Activated CD4-positive, alpha-beta T cell treated with anti-CD3 and anti-CD28 coated beads, Interleukin-2, Interleukin-4, amounts not matched to agents 100 ng/mL and 50 ng/mL, durations not matched to agents 16 hours and 8 hours (primary cell): ENCODE data around the gene MYF6.

ENCODE experiments used
- DNase-seq: peaks from one replicate; pipeline ENCODE4 v3.0.0-alpha.2; 2020; ENCODE audit warnings: low spot score

The MYF6 gene

DNA sequence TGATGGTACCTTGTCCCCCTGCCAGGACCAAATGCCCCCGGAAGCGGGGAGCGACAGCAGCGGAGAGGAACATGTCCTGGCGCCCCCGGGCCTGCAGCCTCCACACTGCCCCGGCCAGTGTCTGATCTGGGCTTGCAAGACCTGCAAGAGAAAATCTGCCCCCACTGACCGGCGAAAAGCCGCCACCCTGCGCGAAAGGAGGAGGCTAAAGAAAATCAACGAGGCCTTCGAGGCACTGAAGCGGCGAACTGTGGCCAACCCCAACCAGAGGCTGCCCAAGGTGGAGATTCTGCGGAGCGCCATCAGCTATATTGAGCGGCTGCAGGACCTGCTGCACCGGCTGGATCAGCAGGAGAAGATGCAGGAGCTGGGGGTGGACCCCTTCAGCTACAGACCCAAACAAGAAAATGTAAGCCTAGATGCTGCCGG is 410 bp downstream of the MYF6 start:
- DNase-seq = no peak

DNA sequence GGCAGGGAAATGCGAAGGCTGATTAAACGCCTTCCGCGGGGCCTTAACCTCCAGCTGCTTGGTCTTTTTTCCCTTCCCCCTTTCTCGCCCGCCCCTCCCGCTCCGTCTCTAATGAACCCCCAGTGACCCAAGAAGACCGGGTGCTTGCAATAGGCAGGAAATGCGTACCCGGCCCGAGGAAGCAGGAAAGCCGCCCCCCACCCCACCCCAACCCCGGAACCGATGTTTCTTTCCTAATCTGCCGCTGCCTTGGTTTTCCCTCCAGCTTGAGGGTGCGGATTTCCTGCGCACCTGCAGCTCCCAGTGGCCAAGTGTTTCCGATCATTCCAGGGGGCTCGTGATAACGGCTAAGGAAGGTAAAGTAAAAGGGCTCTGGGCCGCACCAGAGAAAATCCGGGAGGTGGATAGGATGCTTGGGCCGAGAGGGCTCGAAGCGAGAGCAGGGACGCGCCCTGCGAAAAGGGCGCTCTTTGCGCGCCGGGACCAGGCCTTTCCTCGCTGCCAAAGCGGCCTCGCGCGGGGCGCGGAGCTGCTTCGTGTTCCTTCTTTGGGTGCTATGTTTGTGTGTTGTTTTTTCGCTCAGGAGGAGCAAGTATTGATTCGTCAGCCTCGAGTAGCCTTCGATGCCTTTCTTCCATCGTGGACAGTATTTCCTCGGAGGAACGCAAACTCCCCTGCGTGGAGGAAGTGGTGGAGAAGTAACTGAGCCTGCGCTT is 983 bp downstream of the MYF6 start:
- no peak for DNase-seq

DNA sequence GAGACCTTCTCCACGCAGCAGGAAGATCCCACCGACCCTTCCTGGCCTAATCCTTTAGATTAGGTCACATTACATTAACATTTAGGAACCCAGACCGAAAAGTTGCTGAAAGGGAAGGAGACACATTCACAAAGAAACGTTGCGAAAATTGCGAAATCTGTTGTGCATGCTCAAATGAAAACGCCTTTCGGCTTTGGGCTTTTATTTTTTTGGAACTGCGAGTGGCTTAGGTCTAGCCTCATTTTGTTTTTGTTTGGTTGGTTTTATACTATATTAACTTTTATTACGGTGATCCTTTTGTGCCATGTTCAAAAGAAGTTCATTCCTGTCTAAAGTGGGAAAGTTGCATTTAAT is 1.5 kb downstream of the MYF6 start:
- DNase-seq = no peak

DNA sequence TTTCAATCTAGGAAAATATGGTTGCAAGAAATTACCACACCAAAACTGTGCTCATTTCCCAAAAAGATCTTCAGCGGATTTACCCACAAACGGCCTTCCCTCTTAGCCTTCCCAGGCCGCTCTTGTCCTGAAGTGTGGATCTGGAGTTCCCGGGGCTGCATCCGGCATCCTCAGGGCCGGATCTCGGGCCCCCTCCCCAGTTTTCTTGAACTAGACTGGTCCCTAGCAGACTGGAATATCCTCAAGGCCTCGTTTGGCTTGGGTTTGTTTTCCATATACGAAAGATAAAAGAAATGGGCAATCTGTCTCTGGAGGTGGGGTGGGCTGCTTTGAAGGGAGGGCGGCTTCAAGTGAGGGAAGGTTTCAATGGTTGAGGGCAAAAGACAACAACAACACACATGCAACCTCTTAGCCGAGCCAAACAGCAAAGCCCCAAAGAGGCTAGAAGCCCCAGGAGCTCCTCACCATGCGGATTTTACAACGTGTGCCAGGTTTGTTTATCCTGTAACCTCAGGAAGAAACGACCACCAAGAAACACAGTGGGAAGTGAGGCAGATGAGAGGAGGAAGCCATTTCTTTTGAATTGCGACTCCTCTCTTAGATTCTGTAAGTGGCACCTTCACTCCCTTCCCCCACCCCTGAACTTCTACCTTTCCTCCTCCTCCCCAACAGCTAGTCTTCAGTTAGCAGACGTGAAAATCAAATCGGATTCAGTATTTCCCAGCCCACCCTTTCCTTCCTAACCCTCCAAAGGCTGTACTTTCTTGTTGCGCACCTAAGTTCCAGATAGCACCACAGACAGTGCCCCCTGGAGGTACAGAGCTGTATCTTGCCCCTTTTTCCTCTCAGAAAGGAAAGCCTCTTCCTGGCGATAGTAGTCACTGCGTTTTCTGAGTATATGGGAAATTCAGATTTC is 2.6 kb downstream of the MYF6 start:
- peak; percentile 2 for DNase-seq

DNA sequence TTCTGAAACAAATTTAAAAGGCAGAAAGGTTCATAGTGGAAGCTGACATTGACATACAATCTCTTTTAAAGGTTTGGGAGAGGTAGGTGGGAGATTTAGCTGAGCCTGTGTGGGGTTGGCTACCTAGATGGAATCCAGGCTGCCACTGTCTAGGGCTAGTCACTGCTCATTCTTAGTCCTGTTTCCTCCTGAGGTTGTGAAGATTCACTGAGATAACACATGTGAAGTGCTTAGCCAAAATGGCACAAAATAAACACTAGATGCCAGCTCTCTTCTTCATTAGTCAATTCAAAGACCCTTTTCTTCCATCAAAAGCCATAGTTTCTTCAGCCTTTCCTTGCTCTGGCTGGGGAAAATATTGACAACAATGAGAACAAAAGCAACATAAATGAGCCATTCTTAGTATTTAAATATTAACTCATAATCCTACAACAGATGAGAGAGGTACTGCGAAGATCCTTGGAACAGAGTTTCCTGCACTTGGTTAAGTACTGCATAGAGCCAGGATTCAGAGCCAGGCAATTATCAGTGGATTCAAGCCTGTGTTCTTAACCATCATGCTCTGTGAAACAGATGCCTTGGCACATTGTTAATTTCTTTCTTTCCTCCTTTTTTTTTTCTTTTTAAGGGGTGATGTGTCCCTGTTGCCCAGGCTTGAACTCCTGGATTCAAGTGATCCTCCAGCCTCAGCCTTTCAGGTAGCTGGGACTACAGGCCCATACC is 3.5 kb downstream of the MYF6 start:
- DNase-seq = no peak

DNA sequence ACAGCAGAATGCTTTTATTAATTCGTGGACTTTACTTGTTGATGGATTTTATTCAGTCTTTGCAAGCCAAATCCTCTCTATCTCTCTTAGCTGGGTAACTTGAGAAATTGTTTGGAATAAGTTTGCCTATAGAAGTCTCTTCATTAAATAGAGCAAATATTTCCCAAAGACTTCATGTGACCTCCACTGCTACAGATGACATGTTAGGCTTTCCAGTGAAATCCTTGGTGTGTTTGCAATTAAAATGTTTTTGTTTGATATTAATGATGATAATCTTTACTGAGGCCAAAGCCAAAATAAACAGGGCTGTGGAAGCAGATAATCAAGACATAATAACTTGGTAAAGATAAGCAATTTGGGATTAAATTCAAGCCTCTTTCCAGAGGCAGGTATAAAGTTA is 4.4 kb downstream of the MYF6 start:
- no peak for DNase-seq

DNA sequence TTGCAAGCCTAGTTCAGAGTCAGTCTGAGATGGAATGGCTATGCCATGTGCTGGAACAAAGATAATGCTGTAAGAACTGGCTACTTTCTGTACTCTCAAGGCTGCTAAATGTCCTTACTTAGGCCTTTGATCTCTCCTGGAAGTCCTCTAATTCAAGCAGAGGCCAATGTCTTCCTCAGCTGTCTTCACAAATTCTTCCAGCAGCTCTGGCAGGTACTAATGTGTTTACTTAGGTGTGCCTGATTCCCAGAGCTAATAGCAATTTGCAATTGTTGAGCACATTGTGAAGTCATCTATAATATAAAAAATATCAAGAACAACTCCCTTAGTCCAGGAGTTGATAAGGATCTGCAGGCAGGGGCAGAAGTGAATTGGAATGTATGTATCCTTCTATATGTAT is 5.4 kb downstream of the MYF6 start:
- no peak for DNase-seq

DNA sequence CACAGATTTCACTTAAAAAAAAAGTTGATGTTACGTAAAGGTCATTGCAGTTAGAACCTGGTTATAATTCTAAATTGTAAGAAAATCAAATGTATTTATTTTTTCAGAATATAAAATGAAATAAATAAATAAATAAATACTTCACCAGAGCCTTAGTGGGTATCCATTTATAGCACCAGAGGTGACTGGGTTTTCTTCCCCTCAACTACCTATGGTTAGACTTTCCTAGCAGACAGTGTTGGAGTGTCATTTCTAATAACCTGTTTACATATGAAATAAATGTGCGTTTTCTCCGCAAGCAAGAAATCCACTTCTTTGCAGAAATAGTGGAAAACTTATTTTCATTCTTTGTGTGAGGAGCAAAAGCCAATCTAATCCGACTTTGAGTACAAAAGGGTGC is 6.0 kb downstream of the MYF6 start:
- no peak for DNase-seq

DNA sequence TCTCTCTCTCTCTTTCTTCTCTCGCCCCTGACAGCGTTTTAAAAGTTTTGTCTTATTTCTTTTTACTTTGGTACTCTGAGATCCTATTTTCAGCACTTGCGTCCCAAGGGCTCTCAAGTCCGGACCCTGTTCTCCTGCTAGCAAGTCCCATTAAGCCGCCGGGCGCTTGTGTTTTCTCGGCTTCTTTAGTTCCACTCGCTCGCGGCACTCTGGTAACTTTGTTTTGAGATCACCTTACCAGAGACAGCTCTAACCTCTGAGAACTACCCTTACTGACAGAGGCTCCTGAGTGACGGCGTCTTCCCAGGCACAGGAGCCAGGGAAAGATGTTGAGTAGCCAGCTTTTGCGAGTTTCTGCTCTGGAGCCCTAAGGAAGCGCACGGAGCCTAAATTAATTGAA is 6.6 kb downstream of the MYF6 start:
- DNase-seq = no peak

DNA sequence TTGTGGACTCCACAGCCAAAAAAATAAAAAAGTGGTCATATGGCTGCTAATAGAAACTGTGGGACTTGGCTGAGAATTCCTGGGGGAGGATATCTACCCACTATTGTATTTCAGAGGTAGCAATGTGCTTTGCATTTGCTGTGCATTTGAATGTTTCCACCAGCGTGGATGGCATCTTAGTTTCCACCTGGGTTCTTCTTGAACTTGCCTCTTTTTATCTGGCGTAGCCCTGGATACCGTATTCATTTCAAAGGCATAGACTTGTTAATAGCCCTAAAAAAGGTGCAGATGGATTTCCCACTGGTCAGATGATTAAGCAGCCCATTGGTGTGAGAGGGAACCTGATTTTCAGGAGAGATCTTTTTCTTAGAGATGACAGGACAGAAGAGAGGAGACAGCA is 7.4 kb downstream of the MYF6 start:
- no peak for DNase-seq

DNA sequence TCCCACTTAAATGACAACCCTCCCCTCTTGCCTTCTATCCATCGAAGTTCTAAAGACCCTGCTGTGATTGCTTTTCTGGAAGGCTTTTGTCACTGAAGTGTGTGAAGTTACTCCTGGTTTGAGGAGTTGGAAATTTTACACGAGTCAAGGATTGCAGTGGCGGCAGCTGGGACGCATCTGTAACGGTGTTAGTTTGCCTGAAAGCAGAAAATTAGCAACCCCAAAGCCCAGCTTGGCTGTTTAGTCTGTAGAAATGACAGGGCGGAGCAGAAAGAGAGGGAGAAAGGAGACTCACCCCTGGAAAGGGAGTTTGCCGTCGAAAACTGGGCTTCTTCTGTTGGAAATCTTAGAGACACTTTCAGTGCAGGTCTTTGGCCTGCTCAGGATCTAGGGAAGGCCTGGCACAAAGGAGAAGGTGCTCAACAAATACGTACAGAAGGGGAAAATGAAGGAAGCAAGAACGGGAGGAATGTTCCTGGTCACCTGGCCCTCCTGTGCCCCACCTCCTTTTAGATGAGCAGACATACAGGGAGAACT is 8.3 kb downstream of the MYF6 start:
- no peak for DNase-seq

DNA sequence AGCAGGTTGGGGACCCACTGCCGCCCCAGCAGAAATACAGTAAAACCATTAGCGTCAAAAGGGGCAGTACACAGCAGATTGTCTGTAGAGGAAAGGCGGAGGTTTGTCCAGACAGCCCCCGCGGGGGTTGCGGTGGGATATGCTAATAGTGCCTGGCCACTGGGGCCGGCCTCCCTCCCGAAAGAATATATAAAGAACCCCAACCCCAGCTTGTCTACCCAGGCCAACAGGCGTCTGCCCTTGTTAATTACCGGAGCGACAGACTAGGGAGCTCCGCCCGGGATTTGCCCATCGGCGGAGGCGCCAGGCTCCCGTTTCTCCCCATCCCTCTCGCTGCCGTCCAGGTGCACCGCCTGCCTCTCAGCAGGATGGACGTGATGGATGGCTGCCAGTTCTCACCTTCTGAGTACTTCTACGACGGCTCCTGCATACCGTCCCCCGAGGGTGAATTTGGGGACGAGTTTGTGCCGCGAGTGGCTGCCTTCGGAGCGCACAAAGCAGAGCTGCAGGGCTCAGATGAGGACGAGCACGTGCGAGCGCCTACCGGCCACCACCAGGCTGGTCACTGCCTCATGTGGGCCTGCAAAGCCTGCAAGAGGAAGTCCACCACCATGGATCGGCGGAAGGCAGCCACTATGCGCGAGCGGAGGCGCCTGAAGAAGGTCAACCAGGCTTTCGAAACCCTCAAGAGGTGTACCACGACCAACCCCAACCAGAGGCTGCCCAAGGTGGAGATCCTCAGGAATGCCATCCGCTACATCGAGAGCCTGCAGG is 9.4 kb downstream of the MYF6 start, which contains the start of gene MYF5:
Gene MYF5 (plus strand): TSS at position 217 of the 774 bp plus-strand sequence. CDS start 152 bp downstream, at position 369.
- DNase-seq = no peak

DNA sequence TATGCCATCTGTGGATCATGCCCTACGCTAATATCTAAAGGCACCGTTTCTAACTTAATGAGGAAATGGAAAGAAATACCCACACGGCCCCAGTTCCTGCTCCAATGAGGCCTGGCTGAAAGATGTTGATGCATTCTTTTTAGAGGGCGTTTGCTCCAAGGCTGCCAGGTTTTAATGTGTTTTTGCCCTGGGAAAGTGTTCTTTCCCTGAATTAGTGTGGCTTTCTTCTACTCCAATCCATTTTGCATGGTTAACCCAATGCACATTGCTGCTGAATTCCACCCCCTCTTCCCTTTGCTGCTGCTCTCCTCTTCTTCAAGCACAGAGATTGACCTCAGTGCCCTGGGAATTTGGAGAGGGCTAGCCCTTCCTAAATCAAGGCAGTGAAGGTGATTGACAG is 10.4 kb downstream of the MYF6 start:
- DNase-seq = no peak

DNA sequence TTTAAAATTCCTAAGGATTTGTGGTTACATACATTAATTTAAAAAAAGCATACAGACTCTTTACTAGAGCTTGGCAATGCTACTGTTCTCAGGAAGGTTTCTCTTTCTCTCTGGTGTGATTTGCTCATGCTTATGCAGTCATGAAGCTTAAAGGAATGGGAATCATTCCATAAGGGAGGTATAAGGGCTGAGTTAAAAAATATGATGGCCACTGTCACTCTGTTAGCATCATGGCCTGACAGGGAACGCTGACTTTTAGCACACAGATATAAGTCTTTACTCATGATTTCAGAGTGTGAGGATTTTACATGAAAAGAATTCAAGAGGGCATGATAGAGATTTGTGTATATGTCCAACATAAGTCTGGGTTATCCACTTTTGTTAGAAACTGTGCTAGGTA is 13.1 kb downstream of the MYF6 start:
- no peak for DNase-seq

DNA sequence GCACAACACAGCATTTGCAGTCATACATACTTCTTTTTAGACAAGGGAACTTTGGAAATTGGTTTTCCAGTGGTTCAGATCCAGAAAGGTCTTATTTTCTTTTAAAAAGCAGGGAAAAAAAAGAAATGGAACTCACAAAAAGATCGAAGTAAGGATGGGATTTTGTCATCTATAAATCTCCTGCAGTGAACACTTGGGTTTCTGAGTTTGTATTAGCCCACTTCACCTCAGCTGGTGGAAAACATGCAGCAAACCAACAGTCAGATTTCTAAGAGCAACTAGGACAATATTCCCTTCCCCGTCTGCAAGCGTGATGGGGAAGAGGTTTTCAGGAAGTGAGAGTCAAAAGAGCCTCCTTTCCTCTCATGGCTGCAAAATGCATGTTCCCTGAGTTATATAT is 13.9 kb downstream of the MYF6 start:
- no peak for DNase-seq

DNA sequence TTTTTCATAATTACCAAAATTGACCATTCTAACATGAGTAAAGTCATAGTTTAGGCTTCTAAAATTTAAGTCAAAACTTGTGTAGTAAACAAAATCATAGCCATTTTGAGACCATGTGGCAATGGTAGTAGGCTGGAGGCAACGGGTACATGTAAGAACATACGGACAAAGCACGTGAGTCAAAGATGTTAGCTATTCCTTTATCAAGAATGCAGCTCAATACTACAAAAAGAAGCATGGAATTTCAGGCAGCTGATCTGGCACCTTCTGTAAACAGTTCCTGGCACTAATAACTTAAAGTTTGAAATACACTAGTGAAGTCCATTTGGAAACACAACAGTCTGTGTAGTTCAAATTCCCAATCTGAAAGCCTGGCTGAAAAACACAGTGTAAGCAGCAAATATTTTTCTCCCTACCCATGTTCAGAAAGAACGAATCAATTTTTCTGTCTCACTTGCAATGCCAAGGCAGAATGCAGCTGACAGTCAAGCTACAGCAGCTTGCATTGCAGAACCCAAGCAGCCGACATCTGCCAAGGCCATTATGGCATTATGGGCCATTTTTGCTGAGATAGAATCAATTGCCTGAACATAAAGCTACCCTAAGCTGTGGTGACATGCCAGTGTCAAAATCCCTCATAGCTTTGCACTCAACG is 38.5 kb downstream of the MYF6 start:
- DNase-seq = no peak

DNA sequence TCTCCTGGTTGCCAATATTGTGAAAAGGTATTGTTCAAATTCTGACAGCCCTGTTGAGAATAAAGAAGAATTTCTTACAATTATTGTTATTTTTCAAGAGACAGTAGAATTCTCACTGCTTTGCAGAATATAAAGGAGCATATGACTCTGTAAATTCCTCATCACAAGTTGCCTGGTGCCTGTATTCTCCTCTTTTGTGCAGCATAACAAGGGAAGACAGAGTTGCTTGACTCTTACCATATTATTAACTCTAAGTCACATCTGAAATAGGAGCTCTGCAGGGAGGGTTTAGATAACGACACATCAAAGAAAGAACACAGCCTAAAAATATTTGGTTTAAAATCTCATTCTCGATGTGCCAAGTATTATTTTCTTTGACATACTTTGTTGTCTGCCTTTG is 40.4 kb downstream of the MYF6 start:
- no peak for DNase-seq

DNA sequence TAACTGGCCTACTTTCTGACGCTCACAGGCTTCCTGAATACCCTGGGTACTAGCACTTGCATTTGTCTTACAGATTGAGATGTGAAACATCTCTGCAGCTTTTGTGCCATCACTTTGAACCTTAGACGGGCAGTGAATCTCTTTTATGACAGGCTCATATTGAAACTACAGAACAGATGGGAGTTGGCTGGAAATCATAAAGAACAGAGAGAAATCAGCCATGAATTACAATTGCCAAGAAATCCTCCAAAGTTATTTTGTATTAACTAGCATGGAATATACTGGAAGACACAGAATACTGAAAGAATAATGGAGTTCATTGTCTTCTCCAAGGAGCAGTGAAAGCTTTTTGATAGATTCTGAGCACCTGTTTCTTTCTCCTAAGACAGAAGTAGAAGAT is 42.0 kb downstream of the MYF6 start:
- DNase-seq = no peak

DNA sequence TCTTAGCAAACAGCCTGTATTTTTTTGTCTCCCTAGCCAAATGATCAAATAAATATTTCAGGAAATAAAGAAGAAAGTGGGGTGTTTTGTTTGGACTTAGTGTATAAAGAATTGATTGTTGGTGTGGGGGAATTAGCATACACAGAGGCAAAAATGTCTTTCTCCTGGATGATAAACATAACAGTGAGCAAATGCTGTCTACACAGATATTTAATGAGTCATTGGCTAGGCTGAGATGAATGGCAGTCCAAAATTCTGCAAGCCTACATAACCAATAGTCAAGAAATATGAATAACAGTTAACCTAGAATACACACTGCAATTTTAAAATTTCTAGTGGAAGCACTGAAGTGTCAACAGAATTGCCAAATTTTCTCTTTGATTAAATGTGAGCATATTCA is 45.0 kb downstream of the MYF6 start:
- no peak for DNase-seq

DNA sequence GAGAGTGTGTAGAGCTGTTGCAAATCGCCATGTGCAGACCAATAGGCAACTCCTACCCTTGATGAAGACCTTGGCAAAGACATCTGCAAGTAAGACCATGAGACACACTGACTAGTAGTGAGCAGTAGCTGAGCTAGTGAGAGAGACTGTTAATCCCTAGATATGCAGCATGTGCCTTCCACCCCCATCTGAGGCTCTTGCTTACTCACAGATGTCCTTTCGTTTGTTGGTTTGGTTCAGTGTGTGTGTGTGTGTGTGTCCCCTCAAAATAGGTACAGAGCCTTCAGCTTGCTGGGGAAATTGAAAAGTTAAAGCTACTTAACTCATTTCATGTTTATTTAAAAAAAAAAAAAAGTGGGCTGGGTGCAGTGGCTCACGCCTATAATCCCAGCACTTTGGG is 46.8 kb downstream of the MYF6 start:
- DNase-seq = no peak

DNA sequence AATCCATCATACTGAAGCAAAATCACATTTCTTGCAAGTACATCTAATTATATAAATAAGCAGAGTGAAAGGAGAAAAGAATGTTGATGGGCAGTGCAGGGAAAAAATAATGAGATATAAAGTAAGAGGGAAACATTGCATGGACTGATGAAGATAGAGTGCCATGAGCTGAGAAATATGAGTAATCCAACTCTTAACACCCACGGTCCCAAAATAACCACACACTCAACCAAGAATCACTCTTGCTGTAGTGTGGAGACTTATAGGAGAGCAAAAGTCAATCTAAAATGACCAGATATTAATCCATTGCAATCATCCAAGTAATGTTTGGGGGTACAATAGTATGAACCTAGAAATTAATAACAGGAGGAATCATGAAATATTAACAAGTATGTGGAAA is 49.4 kb downstream of the MYF6 start:
- DNase-seq = no peak
